ENCODE data around the gene TPRX2.
"Not testable (repeated sequence)": the region's sequence is repeated elsewhere in the genome, so short reads cannot be mapped to it uniquely, and the experiment has no call there.

The TPRX2 gene

GRCh38 chr19:47853003-47853402, 6.0 kb upstream of the TPRX2 start:
- no peaks in the 10 kb centered on the region for H3K4me1 ChIP-seq (ENCODE audit: control insufficient read depth in 1 of 2, insufficient read depth in 1 of 2, low read depth in 1 of 2, low read length in 1 of 2)
- no peaks in the 10 kb centered on the region for H3K9me3 ChIP-seq
- H3K4me3 ChIP-seq (ENCODE audit: low read depth in 1 of 2, low read length in 1 of 2): no peak overlapping the region
- peaks cover 53% of the 10 kb centered on the region for H3K27me3 ChIP-seq
- no peak for TF ChIP-seq CTCF (IDR thresholded peaks at IDR 0.05)
- no peaks in the 10 kb centered on the region for H3K36me3 ChIP-seq
- H3K27ac ChIP-seq: no peak overlapping the region

DNA sequence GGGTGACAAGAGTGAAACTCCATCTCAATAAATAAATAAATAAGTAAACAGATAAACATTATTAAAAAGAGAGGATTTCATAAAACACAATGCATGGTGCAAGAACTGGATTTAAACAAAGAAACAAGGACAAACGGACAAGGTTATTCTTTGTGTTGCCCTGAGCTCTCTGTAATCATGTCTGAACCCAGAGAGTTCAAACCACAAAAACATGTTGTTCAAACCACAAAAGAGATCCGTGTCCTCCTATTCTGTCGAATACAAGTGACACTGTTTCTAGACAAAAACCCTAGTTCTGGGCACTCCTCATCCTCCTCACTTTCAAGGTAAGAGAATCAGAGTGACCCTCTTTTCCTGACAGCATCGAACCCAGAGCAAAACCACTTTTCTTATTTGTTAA, 4.6 kb upstream of the TPRX2 start:
- Histone ChIP-seq H3K36me3 (no peaks in the 10 kb centered on the region), H3K27me3 (peaks cover 39% of the 10 kb centered on the region), H3K4me1 (ENCODE audit: control insufficient read depth in 1 of 2, insufficient read depth in 1 of 2, low read depth in 1 of 2, low read length in 1 of 2) (no peaks in the 10 kb centered on the region), H3K9me3 (no peaks in the 10 kb centered on the region), H3K4me3 (ENCODE audit: low read depth in 1 of 2, low read length in 1 of 2) (no peak overlapping the region), H3K27ac (no peak overlapping the region)
- TF ChIP-seq CTCF (IDR thresholded peaks at IDR 0.05): no peak

DNA sequence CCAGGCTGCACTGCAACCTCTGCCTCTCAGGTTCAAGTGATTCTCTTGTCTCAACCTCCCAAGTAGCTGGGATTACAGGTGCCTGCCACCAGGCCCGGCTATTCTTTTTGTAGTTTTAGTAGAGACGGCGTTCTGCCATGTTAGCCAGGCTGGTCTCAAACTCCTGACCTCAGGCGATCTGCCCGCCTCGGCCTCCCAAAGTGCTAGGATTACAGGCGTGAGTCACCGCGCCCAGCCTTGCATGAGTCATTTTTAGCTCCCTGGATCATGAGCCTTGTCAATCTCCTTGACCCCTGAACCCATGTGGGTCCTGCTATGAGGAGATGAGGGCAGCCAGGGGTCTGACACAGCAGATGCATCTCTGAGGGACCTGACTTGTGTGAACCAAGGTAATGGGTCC, 804 bp upstream of the TPRX2 start:
- H3K27ac ChIP-seq; H3K36me3 ChIP-seq; H3K4me1 ChIP-seq (ENCODE audit: control insufficient read depth in 1 of 2, insufficient read depth in 1 of 2, low read depth in 1 of 2, low read length in 1 of 2); H3K9me3 ChIP-seq; H3K4me3 ChIP-seq (ENCODE audit: low read depth in 1 of 2, low read length in 1 of 2): not testable (repeated sequence)
- peaks cover 33% of the 10 kb centered on the region for H3K27me3 ChIP-seq

DNA sequence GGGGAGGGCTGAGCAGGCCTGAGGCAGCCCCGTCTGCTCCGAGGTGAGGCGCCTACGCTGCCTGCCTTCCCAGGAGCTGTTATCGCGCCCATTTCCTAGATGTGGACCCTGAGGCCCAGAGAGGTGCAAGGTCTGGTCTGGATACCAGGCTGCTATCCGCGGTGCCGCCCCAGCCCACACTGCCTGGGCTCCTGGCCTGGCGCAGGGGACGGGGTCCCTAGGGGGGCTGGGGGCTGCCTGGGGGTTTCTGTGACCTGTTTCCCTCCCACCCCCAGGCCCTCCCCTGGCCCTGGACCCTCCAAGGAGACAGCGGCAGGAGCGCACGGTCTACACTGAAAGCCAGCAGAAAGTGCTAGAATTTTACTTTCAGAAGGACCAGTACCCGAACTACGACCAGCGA, 803 bp downstream of the TPRX2 start:
- not testable (repeated sequence) for H3K4me1 ChIP-seq (ENCODE audit: control insufficient read depth in 1 of 2, insufficient read depth in 1 of 2, low read depth in 1 of 2, low read length in 1 of 2); H3K27ac ChIP-seq; H3K9me3 ChIP-seq; H3K36me3 ChIP-seq; H3K4me3 ChIP-seq (ENCODE audit: low read depth in 1 of 2, low read length in 1 of 2)
- peaks cover 29% of the 10 kb centered on the region for H3K27me3 ChIP-seq

DNA sequence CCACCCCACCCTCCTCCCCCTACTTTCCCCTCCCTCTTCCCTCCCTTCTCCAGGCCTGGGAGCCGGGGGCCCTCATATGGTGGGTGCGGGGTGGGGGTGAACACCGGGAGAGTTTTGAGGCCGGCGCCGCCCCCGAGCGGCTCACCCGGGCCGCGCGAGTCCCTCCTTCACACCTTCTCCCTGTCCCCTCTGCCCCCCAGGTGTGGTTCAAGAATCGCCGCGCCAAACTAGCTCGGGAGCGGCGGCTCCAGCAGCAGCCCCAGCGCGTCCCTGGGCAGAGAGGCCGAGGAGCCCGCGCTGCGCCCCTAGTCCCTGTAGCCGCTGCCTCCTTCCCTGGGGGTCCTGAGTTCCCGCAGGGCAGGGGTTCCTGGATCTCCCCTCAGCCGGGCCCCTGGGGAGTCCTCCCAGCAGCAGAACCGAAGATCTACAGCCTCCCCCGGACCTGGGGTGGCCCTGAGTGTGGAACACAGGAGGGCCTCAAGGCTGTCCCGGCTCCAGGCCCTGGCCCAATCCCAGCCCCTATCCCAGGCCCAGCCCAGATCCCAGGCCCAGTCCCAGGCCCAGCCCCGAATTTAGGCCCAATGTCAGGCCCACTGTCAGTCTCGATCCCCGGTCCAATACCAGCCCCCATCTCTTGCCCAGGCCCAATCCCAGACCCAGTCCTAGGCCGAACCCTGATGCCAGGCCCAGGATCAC, 1.7 kb downstream of the TPRX2 start:
- no peaks in the 10 kb centered on the region for H3K9me3 ChIP-seq
- no peaks in the 10 kb centered on the region for H3K4me1 ChIP-seq (ENCODE audit: control insufficient read depth in 1 of 2, insufficient read depth in 1 of 2, low read depth in 1 of 2, low read length in 1 of 2)
- TF ChIP-seq CTCF (IDR thresholded peaks at IDR 0.05): no peak
- peaks cover 29% of the 10 kb centered on the region for H3K27me3 ChIP-seq
- no peak overlapping the region for H3K4me3 ChIP-seq (ENCODE audit: low read depth in 1 of 2, low read length in 1 of 2)
- no peaks in the 10 kb centered on the region for H3K36me3 ChIP-seq
- H3K27ac ChIP-seq: no peak overlapping the region

- Histone ChIP-seq H3K27me3 (peaks cover 29% of the 10 kb centered on the region), H3K27ac (no peak overlapping the region), H3K4me3 (ENCODE audit: low read depth in 1 of 2, low read length in 1 of 2) (no peak overlapping the region), H3K9me3 (no peaks in the 10 kb centered on the region), H3K36me3 (no peaks in the 10 kb centered on the region), H3K4me1 (ENCODE audit: control insufficient read depth in 1 of 2, insufficient read depth in 1 of 2, low read depth in 1 of 2, low read length in 1 of 2) (no peaks in the 10 kb centered on the region)
- TF ChIP-seq CTCF (IDR thresholded peaks at IDR 0.05): no peak
Measured at GRCh38 chr19:47861630-47862029, 2.6 kb downstream of the TPRX2 start.

Measured in neutrophil (primary cell).